HepG2 (cell line): ENCODE results near the gene BCCIP. TPM values are rescaled to one million over a fixed set of nuclear protein-coding genes. Genes with fewer than 3 reads are reported as not detected.

Experiments used
- ATAC-seq: fragments of 200-7000 bp; cut with Tn5 transposase; 3 replicates; pipeline ENCODE4 v1.9.1; 2020; ENCODE audit warnings: mild to moderate bottlenecking, moderate library complexity
- BruUV-seq: library from RNA; stranded (reverse); fragments of 400-500 nt; replicated peaks from 2 replicates; lab custom pipeline; 2021; lab: Mats Ljungman, UMichigan
- CTCF ChIA-PET: fragments of 300-600 bp; formaldehyde crosslinking; extraction: SDS; loops from one replicate; lab custom pipeline; 2021; ENCODE audit warnings: low total read pairs, inconsistent platforms, low intra/inter-chr PET ratio; lab: Yijun Ruan, JAX
- POLR2A ChIA-PET: fragments of 350-600 bp; sonication (Branson Sonifier 250); formaldehyde crosslinking; loops from one replicate; lab custom pipeline; 2020; ENCODE audit warnings: antibody characterized with exemption, inconsistent platforms; lab: Yijun Ruan, JAX
- DNase-seq: peaks from one replicate; pipeline ENCODE4 v3.0.0-alpha.2; 2015; ENCODE audit warnings: low spot score
- FAIRE-seq: peaks from 3 replicates; lab custom pipeline; 2011; peaks lifted over from hg19 to GRCh38; lab: Jason Lieb, UNC
- H2AFZ ChIP-seq: one replicate; pipeline ENCODE4 v1.6.1; 2011; ENCODE audit warnings: low read length, inconsistent platforms
- H3K27ac ChIP-seq: fragments of 300-600 bp; 3 replicates; pipeline ENCODE4 v1.8.0; 2011; ENCODE audit warnings: mixed run types, mild to moderate bottlenecking, mixed read lengths, low read length, inconsistent platforms; ENCODE audit not compliant: insufficient read depth; ENCODE audit errors: extremely low read length
- H3K27me3 ChIP-seq, 2 experiments: fragments of 200-600 bp in 1 of 2; 2 replicates in 1 of 2; 3 replicates in 1 of 2; pipeline versions ENCODE4 v1.6.0 to v1.8.0; 2011; ENCODE audit warnings: low read length in 2 of 2, mild to moderate bottlenecking in 2 of 2, moderate library complexity in 2 of 2, inconsistent platforms in 1 of 2; ENCODE audit not compliant: insufficient read depth in 2 of 2, control insufficient read depth in 1 of 2
- H3K36me3 ChIP-seq, 2 experiments: fragments of 200-600 bp in 1 of 2; replicated peaks in 1 of 2; 2 replicates in 1 of 2; 3 replicates in 1 of 2; pipeline versions ENCODE4 v1.5.1 to v1.8.0; 2011; ENCODE audit warnings: low read length in 2 of 2, inconsistent platforms in 1 of 2; ENCODE audit not compliant: insufficient read depth in 2 of 2, control insufficient read depth in 1 of 2
- H3K4me1 ChIP-seq: 2 replicates; pipeline ENCODE4 v1.5.1; 2012; ENCODE audit warnings: low read length, inconsistent platforms; ENCODE audit not compliant: insufficient read depth
- H3K4me2 ChIP-seq: 2 replicates; pipeline ENCODE4 v1.6.0; 2011; ENCODE audit warnings: low read depth, low read length, inconsistent platforms
- H3K4me3 ChIP-seq, 3 experiments: fragments of 200-600 bp in 1 of 3; sonication (generic), shearing (Covaris generic) in 1 of 3; replicated peaks in 1 of 3; 2 replicates each; pipeline ENCODE4 v1.5.1; 2011 to 2016; ENCODE audit warnings: low read length in 3 of 3, inconsistent platforms in 2 of 3, low read depth in 2 of 3, mild to moderate bottlenecking in 2 of 3, control low read depth in 1 of 3, mixed read lengths in 1 of 3; ENCODE audit not compliant: insufficient read depth in 1 of 3
- H3K79me2 ChIP-seq: one replicate; pipeline ENCODE4 v1.6.1; 2011; ENCODE audit warnings: low read length, inconsistent platforms; ENCODE audit not compliant: insufficient read depth
- H3K9ac ChIP-seq: 2 replicates; pipeline ENCODE4 v1.6.0; 2011; ENCODE audit warnings: mild to moderate bottlenecking, low read depth, low read length, inconsistent platforms; ENCODE audit not compliant: insufficient read depth
- H3K9me3 ChIP-seq: 2 replicates; pipeline ENCODE4 v1.5.1; 2012; ENCODE audit warnings: mild to moderate bottlenecking, low read length
- H4K20me1 ChIP-seq: 2 replicates; pipeline ENCODE4 v1.6.0; 2011; ENCODE audit warnings: inconsistent platforms, mild to moderate bottlenecking, low read length, moderate library complexity; ENCODE audit not compliant: insufficient read depth
- AHR ChIP-seq: IDR thresholded peaks from 2 replicates; pipeline ENCODE4 v1.6.1; 2018; ENCODE audit warnings: missing genetic modification reagents, missing compliant biosample characterization
- ARHGAP35 ChIP-seq: sonication (generic); formaldehyde crosslinking; IDR thresholded peaks from 2 replicates; pipeline ENCODE4 v1.9.0; 2022; ENCODE audit warnings: mild to moderate bottlenecking, inconsistent platforms, moderate library complexity, missing genetic modification reagents, borderline replicate concordance
- ELF1 ChIP-seq: sonication (generic); formaldehyde crosslinking; IDR thresholded peaks from 2 replicates; pipeline ENCODE4 v1.4.0; 2020; ENCODE audit warnings: missing genetic modification reagents
- ISL2 ChIP-seq: sonication (generic); formaldehyde crosslinking; IDR thresholded peaks from 2 replicates; pipeline ENCODE4 v1.5.0; 2020; ENCODE audit warnings: missing genetic modification reagents
- JUN ChIP-seq: sonication (generic); formaldehyde crosslinking; IDR thresholded peaks from 2 replicates; pipeline ENCODE4 v1.4.0; 2020; ENCODE audit warnings: mild to moderate bottlenecking, missing genetic modification reagents
- NCOA2 ChIP-seq: sonication (generic); formaldehyde crosslinking; IDR thresholded peaks from 2 replicates; pipeline ENCODE4 v1.8.0; 2022; ENCODE audit warnings: inconsistent platforms
- NR0B2 ChIP-seq: sonication (generic); formaldehyde crosslinking; IDR thresholded peaks from 2 replicates; pipeline ENCODE4 v1.4.0; 2020; ENCODE audit warnings: mild to moderate bottlenecking, missing genetic modification reagents
- PAX8 ChIP-seq: sonication (generic); formaldehyde crosslinking; IDR thresholded peaks from 2 replicates; pipeline ENCODE4 v1.8.0; 2022; ENCODE audit warnings: mild to moderate bottlenecking, missing genetic modification reagents, borderline replicate concordance
- RAD21 ChIP-seq: fragments of 450-650 bp; formaldehyde crosslinking; IDR thresholded peaks from 2 replicates; pipeline ENCODE4 v1.5.0; 2020; ENCODE audit warnings: mild to moderate bottlenecking
- TOE1 ChIP-seq: sonication (generic); formaldehyde crosslinking; IDR thresholded peaks from 2 replicates; pipeline ENCODE4 v1.4.0; 2020; ENCODE audit warnings: mild to moderate bottlenecking, missing genetic modification reagents
- ZBTB10 ChIP-seq: sonication (generic); formaldehyde crosslinking; IDR thresholded peaks from 2 replicates; pipeline ENCODE4 v1.4.0; 2020; ENCODE audit warnings: missing genetic modification reagents, borderline replicate concordance
- ZNF253 ChIP-seq: sonication (generic); formaldehyde crosslinking; IDR thresholded peaks from 2 replicates; pipeline ENCODE4 v1.8.0; 2022; ENCODE audit warnings: mild to moderate bottlenecking, missing genetic modification reagents, borderline replicate concordance
- ZNF709 ChIP-seq: sonication (generic); formaldehyde crosslinking; IDR thresholded peaks from 2 replicates; pipeline ENCODE4 v1.5.0; 2020; ENCODE audit warnings: mild to moderate bottlenecking, missing genetic modification reagents
- ZNF772 ChIP-seq: sonication (generic); formaldehyde crosslinking; IDR thresholded peaks from 2 replicates; pipeline ENCODE4 v1.5.0; 2020; ENCODE audit warnings: mild to moderate bottlenecking, missing genetic modification reagents
- ZSCAN29 ChIP-seq: sonication (generic); formaldehyde crosslinking; conservative IDR thresholded peaks from 2 replicates; pipeline ENCODE4 v1.4.0; 2020; ENCODE audit warnings: mild to moderate bottlenecking, missing genetic modification reagents
- WGBS: methylation state at CpG from one replicate; pipeline ENCODE4 v1.1.6; 2017; ENCODE audit warnings: low lambda C conversion rate; 5-methylcytosine and 5-hydroxymethylcytosine counted together
- in situ Hi-C: cut with HindIII; loops from 2 replicates; pipeline ENCODE4 v1.10.0; 2017; ENCODE audit warnings: low pct_unique_long_range_greater_than_20kb; ENCODE audit not compliant: extremely low pct_ligation_motif_present
- intact Hi-C: fragments of 100-400 bp; cut with micrococcal nuclease; formaldehyde crosslinking; loops from one replicate; pipeline ENCODE4 v1.10.0; 2022; ENCODE audit not compliant: unreplicated experiment
- polyA plus RNA-seq, 8 experiments: library from polyadenylated mRNA; depleted of rRNA in 3 of 8; stranded (reverse) in 7 of 8; unstranded in 1 of 8; fragments of >200 nt; fragmentation: Illumina TruSeq in 4 of 8; extraction: Trizol in 4 of 8; gene quantifications; 2 replicates each; pipeline versions ENCODE4 v1.2.1 to v1.2.3, GENCODE V29; 2011 to 2016; ENCODE audit warnings: low read depth in 4 of 8, missing spikeins in 1 of 8, mixed read lengths in 1 of 8; ENCODE audit not compliant: insufficient read depth in 1 of 8
- total RNA-seq, 5 experiments: library from RNA; depleted of rRNA; stranded (reverse); fragments of >200 nt; fragmentation: Illumina TruSeq; extraction: Trizol; gene quantifications; 2 replicates each; pipeline ENCODE4 v1.2.3, GENCODE V29; 2016; ENCODE audit warnings: low read depth in 1 of 5

BCCIP gene
- total and polyA plus RNA-seq, 2 of the 13 experiments (the other 11 are each of a cell fraction or from before 2014, with no cell fraction given): 37.0 to 132 TPM

GRCh38 chr10:125849448-125849847, 26.1 kb downstream of the BCCIP start:
- no peak overlapping the region for H3K27ac ChIP-seq
- no peaks in the 10 kb centered on the region for H3K79me2 ChIP-seq
- BruUV-seq: no TSS peak
- FAIRE-seq (no peak), DNase-seq (no peak), ATAC-seq (no peak)
- TF ChIP-seq ZBTB10 (no peak), ZNF772 (CRISPR knock-in tag) (no peak), ZSCAN29 (CRISPR knock-in tag) (no peak), ZNF709 (CRISPR knock-in tag) (no peak), AHR (CRISPR knock-in tag) (no peak), NR0B2 (CRISPR knock-in tag) (no peak), JUN (CRISPR knock-in tag) (no peak), PAX8 (CRISPR knock-in tag) (no peak), RAD21 (CRISPR knock-in tag) (no peak), NCOA2 (no peak), ELF1 (no peak), ARHGAP35 (CRISPR knock-in tag) (no peak), TOE1 (no peak), ISL2 (CRISPR knock-in tag) (no peak), ZNF253 (CRISPR knock-in tag) (no peak)
- H3K4me2 ChIP-seq: no peak overlapping the region
- H2AFZ ChIP-seq: no peak overlapping the region
- H3K9me3 ChIP-seq: no peaks in the 10 kb centered on the region
- peaks cover 9 to 11% of the 10 kb centered on the region in 2 experiments for H3K36me3 ChIP-seq
- in situ Hi-C loops: no loop called here
- 94% methylated on average over 7 of the region's 7 CpGs for WGBS
- POLR2A ChIA-PET: no interaction called here
- H3K4me1 ChIP-seq: peaks cover 24% of the 10 kb centered on the region
- no peaks in the 10 kb centered on the region for H4K20me1 ChIP-seq
- CTCF ChIA-PET: no interaction called here
- intact Hi-C loops: no loop called here
- H3K27me3 ChIP-seq: no peaks in the 10 kb centered on the region
- H3K9ac ChIP-seq: no peak overlapping the region
- no peak overlapping the region for H3K4me3 ChIP-seq
